ENCODE measurements around the gene KCNJ11.

DNA sequence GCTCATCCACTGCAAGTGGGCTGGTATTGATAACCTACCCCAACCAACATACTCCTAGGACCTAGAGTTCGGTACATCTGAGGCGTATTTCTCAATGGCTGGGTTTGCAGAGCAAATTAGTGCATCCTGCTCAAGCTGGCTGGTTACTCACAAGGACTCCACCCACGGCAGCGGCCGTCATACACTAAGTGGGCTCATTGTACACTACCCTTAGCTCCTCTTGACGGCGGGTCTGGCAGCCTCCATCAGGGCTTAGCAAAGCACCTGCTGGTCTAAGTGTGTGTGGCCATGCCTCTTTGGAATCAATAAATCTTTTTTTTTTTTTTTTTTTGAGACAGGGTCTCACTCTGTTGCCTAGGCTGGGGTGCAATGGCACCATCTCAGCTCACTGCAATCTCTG is 20.2 kb upstream of the KCNJ11 start:
- TF ChIP-seq, protein P1, sequence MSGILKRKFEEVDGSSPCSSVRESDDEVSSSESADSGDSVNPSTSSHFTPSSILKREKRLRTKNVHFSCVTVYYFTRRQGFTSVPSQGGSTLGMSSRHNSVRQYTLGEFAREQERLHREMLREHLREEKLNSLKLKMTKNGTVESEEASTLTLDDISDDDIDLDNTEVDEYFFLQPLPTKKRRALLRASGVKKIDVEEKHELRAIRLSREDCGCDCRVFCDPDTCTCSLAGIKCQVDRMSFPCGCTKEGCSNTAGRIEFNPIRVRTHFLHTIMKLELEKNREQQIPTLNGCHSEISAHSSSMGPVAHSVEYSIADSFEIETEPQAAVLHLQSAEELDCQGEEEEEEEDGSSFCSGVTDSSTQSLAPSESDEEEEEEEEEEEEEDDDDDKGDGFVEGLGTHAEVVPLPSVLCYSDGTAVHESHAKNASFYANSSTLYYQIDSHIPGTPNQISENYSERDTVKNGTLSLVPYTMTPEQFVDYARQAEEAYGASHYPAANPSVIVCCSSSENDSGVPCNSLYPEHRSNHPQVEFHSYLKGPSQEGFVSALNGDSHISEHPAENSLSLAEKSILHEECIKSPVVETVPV (CRISPR knock-in tag; IDR thresholded peaks at IDR 0.05), result no peak
- TF ChIP-seq BACH2 (CRISPR knock-in tag; IDR thresholded peaks at IDR 0.05; ENCODE audit: borderline replicate concordance), result no peak
- TF ChIP-seq ZFP30 (CRISPR knock-in tag; IDR thresholded peaks at IDR 0.05), result no peak
- no peak for TF ChIP-seq ESRRG (CRISPR knock-in tag; IDR thresholded peaks at IDR 0.05)
- TF ChIP-seq ISL1 (CRISPR knock-in tag; IDR thresholded peaks at IDR 0.05), result no peak
- TF ChIP-seq GLIS3 (CRISPR knock-in tag; IDR thresholded peaks at IDR 0.05), result no peak
- no peak for TF ChIP-seq ZNF565 (CRISPR knock-in tag; conservative IDR thresholded peaks at IDR 0.05; ENCODE audit: low read depth)
- no peak for TF ChIP-seq ZNF70 (CRISPR knock-in tag; IDR thresholded peaks at IDR 0.05)
- TF ChIP-seq, protein P2, sequence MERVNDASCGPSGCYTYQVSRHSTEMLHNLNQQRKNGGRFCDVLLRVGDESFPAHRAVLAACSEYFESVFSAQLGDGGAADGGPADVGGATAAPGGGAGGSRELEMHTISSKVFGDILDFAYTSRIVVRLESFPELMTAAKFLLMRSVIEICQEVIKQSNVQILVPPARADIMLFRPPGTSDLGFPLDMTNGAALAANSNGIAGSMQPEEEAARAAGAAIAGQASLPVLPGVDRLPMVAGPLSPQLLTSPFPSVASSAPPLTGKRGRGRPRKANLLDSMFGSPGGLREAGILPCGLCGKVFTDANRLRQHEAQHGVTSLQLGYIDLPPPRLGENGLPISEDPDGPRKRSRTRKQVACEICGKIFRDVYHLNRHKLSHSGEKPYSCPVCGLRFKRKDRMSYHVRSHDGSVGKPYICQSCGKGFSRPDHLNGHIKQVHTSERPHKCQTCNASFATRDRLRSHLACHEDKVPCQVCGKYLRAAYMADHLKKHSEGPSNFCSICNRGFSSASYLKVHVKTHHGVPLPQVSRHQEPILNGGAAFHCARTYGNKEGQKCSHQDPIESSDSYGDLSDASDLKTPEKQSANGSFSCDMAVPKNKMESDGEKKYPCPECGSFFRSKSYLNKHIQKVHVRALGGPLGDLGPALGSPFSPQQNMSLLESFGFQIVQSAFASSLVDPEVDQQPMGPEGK (CRISPR knock-in tag; IDR thresholded peaks at IDR 0.05; ENCODE audit: borderline replicate concordance), result no peak
- no peak for TF ChIP-seq TCF4 (CRISPR knock-in tag; IDR thresholded peaks at IDR 0.05; ENCODE audit: borderline replicate concordance)
- TF ChIP-seq ZC3H10 (CRISPR knock-in tag; IDR thresholded peaks at IDR 0.05), result no peak
- TF ChIP-seq ZFP3 (CRISPR knock-in tag; IDR thresholded peaks at IDR 0.05), result no peak
